NOMO-1 treated with DMSO at 0.1 percent for 48 hours (cell line): ENCODE data around the gene CNFN.

Experiments
- DNase-seq: peaks from one replicate; lab custom pipeline; 2025; ENCODE audit not compliant: unreplicated experiment; lab: John Stamatoyannopoulos, UW

CNFN gene

GRCh38 chr19:42410371-42410770 is 20.3 kb upstream of the CNFN start:
- DNase-seq, result no peak

DNA sequence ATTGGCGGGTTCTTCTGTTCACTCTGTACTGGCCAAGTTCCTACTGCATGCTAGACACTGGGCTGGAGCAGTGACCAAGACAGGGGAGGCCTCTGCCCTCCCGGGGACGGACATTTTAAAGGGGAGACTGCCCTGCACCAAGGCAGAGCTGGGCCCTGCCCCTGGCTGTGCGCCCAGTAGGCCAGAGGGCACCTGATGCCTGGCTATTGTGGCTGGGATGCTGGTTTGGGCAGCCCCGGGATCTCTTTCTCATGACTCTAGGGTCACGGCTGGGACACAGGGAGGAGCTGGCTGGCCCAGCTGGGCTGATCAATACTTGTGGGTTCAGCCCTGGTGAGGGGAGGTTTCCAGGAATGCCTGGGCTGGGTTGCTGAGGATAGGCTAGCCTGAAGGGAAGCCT is 19.4 kb upstream of the CNFN start:
- DNase-seq, result no peak

DNA sequence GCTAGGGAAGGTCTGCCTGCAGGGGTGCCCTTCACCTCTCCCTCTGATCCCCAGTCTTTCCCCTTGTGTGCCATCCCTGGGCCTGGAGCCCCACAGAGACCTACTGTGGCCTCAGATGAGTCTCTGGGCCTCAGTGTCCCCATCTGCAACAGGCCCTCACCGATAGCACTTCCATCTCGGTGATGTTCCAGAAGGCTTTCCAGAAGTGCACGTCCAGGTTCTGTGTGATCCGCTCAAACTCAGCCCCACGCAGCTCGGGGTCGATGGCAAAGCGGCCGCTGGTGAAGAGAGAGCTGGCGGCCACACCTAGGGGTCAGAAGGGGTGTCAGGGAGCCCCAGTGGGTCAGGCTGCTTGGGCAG is 17.7 kb upstream of the CNFN start:
- DNase-seq, result no peak

DNA sequence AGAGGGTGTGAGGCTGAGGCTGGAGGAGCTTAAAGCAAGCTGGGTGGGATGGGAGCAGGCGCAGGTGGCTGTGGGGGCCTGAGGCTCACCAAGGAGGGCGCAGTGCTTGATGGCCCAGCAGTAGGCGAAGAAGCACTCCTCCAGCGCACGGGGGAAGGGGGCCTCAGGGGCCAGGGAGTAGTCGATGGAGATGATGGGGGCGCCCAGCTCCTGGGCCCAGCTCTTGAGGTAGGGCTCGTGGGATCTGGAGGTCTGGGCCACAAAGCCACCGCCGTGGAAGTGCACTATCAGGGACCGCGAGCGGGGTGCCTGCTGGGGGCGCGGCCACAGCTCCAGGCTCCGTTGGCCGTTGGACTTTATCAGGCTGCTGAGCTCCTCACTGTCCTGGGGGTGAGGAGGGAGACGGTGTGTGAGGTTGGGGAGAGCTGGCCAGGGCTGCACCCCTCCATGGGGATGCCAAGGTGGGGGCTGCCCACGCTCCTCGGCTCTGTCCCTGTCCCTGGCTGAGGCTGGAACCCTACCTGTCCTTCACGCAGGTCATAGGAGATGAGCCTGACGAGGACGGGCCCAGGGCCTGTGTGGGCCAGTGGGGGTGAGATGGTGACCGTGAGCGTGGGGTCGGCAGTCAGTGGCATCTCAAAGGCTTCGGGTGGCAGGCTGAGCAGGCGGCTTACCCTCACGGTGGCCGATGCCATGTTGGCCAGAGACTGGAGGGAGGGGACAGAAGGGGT is 17.2 kb upstream of the CNFN start:
- DNase-seq, result no peak

DNA sequence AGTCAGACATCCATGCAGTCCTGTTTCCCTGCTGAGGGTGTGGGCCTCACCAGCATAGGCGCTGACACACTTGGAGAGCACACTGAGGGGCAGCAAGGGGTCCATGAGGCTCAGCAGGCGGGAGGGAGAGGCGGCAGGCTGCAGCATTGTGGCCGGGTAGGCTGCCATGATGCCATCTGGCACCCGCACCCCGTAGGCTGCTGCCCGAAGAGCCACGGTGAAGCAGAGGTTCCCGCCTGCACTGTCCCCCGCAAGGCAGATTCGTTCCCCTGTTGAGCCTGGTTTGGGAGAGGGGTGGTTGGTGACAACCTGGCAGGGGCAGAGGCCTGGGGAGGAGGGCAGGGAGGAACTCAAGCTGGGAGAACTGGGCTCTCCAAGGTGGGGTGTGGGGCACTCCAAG is 16.0 kb upstream of the CNFN start:
- DNase-seq, result no peak

DNA sequence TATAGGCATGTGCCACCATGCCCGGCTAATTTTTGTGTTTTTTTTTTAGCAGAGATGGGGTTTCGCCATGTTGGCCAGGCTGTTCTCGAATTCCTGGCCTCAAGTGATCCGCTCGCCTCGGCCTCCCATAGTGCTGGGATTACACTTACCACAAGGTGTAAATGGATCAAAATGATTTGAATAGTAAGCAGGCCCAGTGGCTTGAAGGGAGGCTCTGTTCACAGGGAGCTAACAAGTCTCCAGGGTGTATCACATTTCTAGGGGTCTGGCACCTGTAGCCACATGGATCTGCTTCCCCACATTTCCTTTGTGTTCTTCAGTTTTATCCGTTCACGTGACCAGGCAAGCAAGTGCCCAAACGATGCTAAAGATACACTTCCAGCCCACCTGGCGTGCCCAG is 13.5 kb upstream of the CNFN start:
- no peak for DNase-seq

GRCh38 chr19:42402376-42403116 is 12.4 kb upstream of the CNFN start:
- no peak for DNase-seq

- peak; percentile 49 for DNase-seq
These were observed 11.5 kb upstream of the CNFN start for GRCh38 chr19:42401365-42402303.

DNA sequence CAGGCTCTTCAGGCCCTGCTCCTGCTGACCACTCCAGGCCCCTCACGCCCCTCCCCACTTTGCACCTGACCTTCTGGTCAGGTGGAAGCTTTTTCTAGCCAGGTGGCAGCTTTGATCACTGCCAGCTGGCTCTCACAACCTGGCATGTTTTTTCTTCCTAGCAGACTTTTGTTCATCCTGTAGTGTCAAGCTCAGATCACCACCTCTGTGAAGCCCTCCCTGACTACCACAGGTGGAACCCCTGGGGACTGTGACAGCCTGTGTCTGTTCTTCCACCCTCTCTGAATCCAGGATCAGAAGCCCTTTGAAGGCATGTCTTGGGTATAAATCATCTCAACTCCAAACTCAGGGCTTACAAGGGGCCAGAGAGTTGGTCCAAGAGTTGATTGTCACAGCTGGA is 10.3 kb upstream of the CNFN start:
- DNase-seq, result no peak

DNA sequence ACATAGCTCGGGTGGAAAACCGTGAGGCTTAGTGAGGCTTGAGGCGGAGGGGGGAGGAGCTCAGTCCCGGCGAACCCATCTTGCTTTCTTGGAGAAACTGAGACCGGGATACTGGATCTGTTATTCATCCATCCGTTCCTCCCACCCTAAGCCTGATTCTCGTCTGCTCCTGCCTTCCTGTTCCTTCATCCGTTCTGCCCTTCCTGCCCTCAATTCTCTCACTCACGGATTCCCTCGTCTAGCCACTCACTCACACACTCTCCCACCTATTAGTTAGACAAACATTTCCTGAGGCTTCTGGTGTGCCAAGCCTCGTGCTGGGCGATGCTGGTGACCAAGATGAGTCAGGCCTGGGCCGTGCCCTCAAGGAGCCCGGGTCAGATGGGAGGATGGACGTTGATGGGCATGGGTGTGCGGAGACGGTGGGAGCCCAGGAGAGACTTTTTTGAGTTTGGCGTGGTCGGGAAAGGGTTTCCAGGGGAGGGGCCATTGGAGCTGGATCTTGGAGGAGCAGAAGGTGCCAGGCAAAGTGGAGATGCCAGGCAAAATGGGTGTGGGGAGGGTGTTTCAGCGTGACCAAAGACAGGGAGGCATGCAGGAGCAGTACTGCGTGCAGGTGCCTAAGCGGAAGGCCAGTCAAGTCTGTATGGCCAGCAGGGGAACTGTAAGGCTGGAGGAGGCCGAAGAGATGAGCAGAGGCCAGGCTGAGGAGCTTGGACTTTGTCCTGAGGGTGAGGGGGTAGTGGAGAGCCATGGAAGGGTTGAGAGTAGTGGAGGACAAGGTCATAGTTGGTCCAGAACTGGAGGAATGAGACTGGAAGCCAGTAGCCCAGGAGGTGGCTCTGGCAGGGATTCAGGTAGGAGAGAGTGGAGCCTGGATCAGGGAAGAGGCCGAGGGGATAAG is 7.4 kb upstream of the CNFN start:
- DNase-seq, result no peak

DNA sequence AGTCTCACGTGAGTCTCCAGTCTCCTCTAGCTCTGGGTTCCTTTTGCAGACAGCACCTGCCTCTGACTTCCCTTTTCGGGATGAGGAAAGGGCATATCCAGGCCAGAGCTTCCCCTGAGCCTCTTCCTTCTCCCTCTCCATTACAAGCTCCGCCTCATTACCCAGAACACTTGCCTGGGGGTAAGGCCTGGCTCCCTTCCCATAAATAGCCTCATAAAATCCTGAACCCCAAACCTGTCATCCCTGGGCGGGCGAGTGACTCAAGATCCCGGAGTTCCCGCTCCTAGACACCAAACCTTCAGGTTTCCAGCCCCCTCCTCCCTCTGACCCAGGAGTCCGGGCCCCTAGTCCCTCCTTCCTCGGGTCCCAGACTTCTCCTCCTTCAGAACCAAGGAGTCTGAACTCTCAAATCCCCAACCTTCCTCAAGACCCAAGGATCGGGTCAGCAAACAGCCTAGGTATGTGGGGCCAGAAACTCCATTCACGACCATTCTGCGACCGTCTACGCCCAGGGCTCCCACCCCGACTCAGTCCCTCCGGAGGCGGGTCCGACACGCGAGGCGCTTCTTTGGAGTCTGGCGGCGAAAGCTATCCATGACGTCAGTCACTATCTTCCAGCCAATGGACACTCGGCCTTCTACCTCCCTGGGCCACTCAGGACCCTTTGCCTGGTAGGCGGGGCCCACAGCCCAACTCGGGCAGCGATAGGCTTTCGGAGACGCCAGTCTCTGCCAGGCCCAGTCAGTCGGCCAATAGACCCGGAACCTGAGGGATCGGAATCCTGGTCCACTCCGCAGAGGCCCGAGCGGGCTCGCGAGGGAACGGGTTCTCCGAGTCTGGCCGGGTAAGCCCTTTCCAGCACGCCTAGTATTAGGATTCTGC is 6.5 kb upstream of the CNFN start:
- peak; percentile 98 for DNase-seq

DNA sequence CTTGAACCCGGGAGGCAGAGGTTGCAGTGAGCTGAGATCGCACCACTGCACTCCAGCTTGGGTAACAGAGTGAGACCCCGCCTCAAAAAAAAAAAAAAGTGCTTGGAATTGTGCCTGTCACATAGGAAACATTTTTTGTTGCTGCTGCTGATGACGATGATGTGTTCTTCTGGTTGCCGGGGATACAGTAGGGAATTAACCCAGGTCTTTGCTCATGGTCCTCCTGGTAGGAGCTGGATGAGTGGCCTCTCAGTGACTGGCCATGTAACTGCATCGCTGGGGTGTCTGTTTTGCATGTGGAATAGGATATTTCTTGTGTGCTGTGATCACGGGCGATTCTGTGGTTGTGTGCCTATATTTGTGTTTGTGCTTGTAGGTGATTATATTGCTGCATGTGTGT is 4.7 kb upstream of the CNFN start:
- no peak for DNase-seq

DNA sequence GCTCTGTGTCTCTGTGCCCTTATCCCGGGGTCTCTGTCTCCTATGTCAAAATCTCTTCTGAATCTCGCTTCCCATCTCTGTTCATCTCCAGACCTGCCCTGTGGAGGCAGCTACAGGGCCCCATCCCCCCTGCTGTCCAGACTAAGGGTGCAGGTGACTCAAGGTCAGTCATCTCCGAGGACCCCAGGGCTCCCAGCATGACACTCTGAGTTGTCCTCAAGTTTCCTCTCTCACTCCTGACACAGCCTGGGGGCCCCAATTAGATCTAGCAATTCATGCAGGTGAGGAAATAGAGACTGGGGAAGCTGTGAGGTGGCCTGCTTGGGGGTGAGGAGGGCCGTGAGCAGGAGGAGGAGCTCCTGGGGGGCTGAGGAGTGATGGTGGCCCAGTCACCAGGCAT is 2.1 kb upstream of the CNFN start:
- DNase-seq, result no peak

GRCh38 chr19:42388851-42389489 is 1.1 kb downstream of the CNFN start:
- DNase-seq, result no peak

DNA sequence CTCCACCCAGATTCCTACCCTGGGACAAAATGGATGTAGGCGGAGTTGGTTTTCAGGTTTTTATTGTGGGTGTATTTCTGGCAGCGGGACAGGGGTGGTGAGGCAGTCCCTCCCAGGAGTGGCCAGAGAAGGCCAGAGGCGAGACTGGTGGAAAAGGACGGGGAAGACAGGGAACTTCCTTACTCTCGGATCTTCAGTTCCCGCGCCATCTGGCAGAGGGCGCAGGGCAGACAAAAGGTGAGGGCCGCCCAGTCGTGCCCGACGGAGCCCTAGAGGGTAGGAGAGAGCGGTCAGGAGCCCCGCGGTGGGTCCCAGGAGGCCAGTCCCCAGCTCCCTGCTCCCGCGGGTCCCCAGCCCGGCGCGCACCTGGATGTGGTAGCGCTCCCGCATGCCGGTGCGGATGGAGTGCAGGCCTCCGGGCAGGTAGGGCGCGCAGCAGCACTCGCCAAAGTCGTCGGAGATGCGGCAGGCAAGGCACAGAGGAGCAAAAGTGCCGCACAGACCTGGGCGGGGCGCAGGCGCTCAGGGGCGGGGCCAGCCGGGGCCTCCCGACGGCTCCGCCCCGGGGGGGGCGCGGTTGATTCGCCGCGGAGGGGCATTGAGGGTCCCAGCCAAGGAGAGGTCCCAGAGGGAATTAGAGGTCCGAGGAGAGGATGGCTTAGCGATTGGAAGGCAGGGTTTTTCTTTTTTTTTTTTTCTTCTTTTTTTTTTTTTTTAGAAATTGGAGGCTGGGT is 3.0 kb downstream of the CNFN start:
- peak; percentile 77 for DNase-seq

DNA sequence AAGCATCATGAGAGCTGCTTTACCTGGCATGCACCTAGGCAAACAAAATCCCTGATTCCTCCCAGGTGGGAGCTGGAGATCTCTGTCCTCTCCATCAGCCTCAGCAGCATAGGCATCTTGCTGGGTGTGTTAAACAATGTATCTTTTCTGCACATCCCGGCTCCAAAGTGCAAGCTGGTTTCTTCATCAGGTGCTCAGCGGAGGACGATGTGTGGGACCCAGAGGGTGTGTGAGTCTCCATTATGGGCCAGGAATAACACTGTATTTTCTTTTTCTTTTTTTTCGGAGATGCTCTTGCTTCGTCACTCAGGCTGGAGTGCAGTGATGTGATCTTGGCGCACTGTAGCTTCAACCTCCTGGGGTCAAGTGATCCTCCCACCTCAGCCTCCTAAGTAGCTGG is 9.9 kb downstream of the CNFN start:
- DNase-seq, result no peak

- no peak for DNase-seq
These were observed 11.6 kb downstream of the CNFN start for GRCh38 chr19:42378225-42379215.
